Left lung (tissue), 10 donors: Measurements from ENCODE around the gene LSM8. TPM values are rescaled to one million over a fixed set of nuclear protein-coding genes. Genes with fewer than 3 reads are reported as not detected.
A peak's percentile ranks its signal among the peaks of the same experiment; 100 is the strongest.
"Not testable (repeated sequence)": the region's sequence is repeated elsewhere in the genome, so short reads cannot be mapped to it uniquely, and the experiment has no call there.

Source experiments
- ATAC-seq: fragments of 200-7000 bp; cut with Tn5 transposase; one replicate; pipeline ENCODE4 v1.9.1; 2020; ENCODE audit warnings: moderate library complexity
- DNase-seq, 4 donors: peaks; one replicate each; pipeline ENCODE4 v3.0.0-alpha.2; 2013 to 2020
- H3K27ac ChIP-seq, 2 donors: fragments of 200-600 bp; sonication (generic) in 1 of 2; one replicate each; pipeline versions ENCODE4 v1.5.0 to v1.8.0; 2020 to 2021
- H3K27me3 ChIP-seq, 2 donors: fragments of 200-600 bp; sonication (generic) in 1 of 2; one replicate each; pipeline versions ENCODE4 v1.5.0 to v1.8.0; 2020 to 2021
- H3K36me3 ChIP-seq, 2 donors: fragments of 200-600 bp; sonication (generic) in 1 of 2; one replicate each; pipeline versions ENCODE4 v1.5.0 to v1.8.0; 2020 to 2021
- H3K4me1 ChIP-seq, 2 donors: fragments of 200-600 bp; one replicate each; pipeline ENCODE4 v1.8.0; 2021
- H3K4me3 ChIP-seq, 2 donors: fragments of 200-600 bp; sonication (generic) in 1 of 2; one replicate each; pipeline versions ENCODE4 v1.5.0 to v1.8.0; 2020 to 2021; ENCODE audit warnings: mild to moderate bottlenecking in 1 of 2
- H3K9me3 ChIP-seq, 2 donors: fragments of 200-600 bp; sonication (generic) in 1 of 2; one replicate each; pipeline versions ENCODE4 v1.5.0 to v1.8.0; 2020 to 2021
- intact Hi-C, 2 donors: fragments of 100-400 bp; cut with DNase I; formaldehyde crosslinking; loops; one replicate each; pipeline versions ENCODE4 v1.11.2 to v1.14.2; 2022
- polyA plus RNA-seq, 6 donors: library from polyadenylated mRNA; unstranded; fragments of 120-200 nt; gene quantifications; one replicate each; pipeline ENCODE4 v1.2.1, GENCODE V29; 2013; ENCODE audit not compliant: insufficient read length in 6 of 6
- total RNA-seq, 2 donors: library from RNA; stranded (reverse); fragmentation: NEBNext Ultra II Directional; extraction: Animal tissue kit (Norgen Biotek cat#: 25700); gene quantifications; one replicate each; pipeline ENCODE4 v1.2.1, GENCODE V29; 2021
- TF ChIP-seq, protein P1 (sequence below), 2 donors: fragments of 200-600 bp; sonication (generic) in 1 of 2; IDR thresholded peaks; one replicate each; pipeline versions ENCODE4 v1.5.0 to v1.8.0; 2021; ENCODE audit warnings: antibody characterized with exemption in 2 of 2
- donor health status: DM: no; HTN: yes; CAD: no.
- donor health status: DM: no; HTN: no; CAD: no.

LSM8 gene
- total and polyA plus RNA-seq, 8 donors, result 27.8 to 70.6 (median 65.8) TPM

DNA sequence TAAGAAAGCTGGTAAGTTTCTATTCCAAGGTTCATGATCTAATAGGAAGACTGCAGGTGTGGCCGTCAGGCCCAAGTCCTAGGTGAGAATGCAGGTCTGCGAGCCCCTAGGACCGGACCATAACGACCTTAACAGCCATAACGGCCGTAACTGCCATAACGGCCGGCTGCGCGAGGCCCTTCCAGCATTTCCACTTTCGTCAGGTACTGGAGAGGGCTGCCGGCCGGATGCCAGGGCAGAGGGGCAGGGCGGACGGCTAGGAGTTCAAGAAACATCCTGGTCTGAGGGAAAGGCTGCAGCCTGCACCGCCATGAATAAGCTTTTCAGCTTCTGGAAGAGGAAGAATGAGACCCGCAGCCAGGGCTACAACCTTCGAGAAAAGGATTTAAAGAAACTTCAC lies 40.6 kb downstream of the LSM8 start, which contains the start of gene ANKRD7:
Gene ANKRD7 (plus strand): TSS at position 184 of the 400 bp plus-strand sequence. CDS start 127 bp downstream, at position 311.
- ATAC-seq (no peak), DNase-seq (peak in 1 of 4 donors; percentile 51)
- Histone ChIP-seq H3K4me3 (no peak within 1 kb of the TSS), H3K27me3 (no peaks in the 10 kb centered on the region), H3K9me3 (no peaks in the 10 kb centered on the region), H3K4me1 (no peaks in the 10 kb centered on the region), H3K36me3 (no peaks in the 10 kb centered on the region), H3K27ac (no peak within 1 kb of the TSS)
- intact Hi-C loops, result no loop called here
- TF ChIP-seq, protein P1, sequence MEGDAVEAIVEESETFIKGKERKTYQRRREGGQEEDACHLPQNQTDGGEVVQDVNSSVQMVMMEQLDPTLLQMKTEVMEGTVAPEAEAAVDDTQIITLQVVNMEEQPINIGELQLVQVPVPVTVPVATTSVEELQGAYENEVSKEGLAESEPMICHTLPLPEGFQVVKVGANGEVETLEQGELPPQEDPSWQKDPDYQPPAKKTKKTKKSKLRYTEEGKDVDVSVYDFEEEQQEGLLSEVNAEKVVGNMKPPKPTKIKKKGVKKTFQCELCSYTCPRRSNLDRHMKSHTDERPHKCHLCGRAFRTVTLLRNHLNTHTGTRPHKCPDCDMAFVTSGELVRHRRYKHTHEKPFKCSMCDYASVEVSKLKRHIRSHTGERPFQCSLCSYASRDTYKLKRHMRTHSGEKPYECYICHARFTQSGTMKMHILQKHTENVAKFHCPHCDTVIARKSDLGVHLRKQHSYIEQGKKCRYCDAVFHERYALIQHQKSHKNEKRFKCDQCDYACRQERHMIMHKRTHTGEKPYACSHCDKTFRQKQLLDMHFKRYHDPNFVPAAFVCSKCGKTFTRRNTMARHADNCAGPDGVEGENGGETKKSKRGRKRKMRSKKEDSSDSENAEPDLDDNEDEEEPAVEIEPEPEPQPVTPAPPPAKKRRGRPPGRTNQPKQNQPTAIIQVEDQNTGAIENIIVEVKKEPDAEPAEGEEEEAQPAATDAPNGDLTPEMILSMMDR (IDR thresholded peaks at IDR 0.05), result no peak

DNA sequence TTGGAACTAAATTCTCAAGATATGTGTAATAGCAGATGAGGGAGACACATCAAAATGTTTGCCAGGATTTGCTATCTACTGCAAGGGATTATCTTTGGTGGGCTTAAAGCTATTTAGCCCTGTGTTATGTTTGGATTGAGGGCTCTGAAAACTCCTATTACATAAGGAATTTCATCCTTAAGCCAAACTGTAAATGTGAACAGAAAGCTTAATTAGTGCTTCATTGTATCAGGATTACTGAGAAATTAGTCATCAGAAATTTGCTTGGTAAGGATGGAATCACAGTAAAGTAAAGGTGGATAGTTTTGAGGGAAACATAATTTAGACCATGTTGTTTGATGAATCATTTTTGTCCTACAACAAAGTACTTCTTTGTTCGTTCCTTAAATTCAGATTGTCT lies 48.9 kb downstream of the LSM8 start:
- intact Hi-C loops, result no loop called here
- no peak for DNase-seq
- Histone ChIP-seq H3K9me3 (no peaks in the 10 kb centered on the region), H3K27ac (no peak overlapping the region), H3K36me3 (no peaks in the 10 kb centered on the region), H3K4me1 (no peaks in the 10 kb centered on the region), H3K4me3 (no peak overlapping the region), H3K27me3 (no peaks in the 10 kb centered on the region)
- no peak for ATAC-seq
- TF ChIP-seq, protein P1 (IDR thresholded peaks at IDR 0.05), result no peak

DNA sequence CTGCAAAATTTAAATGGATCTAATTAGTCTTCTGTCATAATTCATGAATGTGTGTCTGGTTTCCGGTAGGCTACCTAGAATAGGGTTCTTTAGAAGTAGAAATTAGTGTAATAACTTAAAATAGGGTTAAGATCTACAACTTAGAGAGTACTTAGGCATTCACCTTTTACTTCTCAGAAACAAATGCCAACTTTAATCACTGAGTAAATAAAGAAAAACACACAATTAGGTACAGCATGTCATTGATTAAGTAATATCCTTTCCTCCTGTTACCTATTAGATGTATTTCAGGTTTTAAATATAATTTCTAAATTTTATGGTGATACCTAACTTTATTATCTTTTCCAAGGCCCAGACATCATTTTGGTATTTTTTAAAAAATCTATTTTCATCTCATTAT lies 49.8 kb downstream of the LSM8 start:
- TF ChIP-seq, protein P1 (IDR thresholded peaks at IDR 0.05), result no peak
- DNase-seq (no peak), ATAC-seq (no peak)
- Histone ChIP-seq H3K27me3 (no peaks in the 10 kb centered on the region), H3K4me1 (no peaks in the 10 kb centered on the region), H3K36me3 (no peaks in the 10 kb centered on the region), H3K4me3 (no peak overlapping the region), H3K27ac (no peak overlapping the region), H3K9me3 (no peaks in the 10 kb centered on the region)
- intact Hi-C loops, result no loop called here

DNA sequence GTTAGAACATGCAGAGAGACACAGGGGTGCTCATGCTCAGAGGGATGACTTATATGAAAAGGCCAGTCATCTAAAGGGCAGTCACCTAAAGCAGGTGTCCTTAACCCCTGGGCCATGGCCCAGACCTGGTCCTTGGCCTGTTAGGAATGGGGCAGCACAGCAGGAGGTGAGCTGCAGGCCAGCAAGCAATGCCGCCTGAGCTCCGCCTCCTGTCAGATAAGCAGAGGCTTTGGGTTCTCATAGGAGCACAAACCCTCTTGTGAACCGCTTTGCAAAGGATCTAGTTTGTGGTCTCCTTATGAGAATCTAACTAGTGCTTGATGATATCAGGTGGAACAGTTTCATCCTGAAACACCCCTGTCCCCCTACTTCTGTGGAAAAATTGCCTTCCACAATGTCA lies 55.0 kb downstream of the LSM8 start:
- DNase-seq (peak in 1 of 4 donors; percentile 29), ATAC-seq (no peak)
- H3K27ac ChIP-seq, result no peak overlapping the region
- no peaks in the 10 kb centered on the region for H3K9me3 ChIP-seq
- H3K4me1 ChIP-seq, result no peaks in the 10 kb centered on the region
- H3K27me3 ChIP-seq, result no peaks in the 10 kb centered on the region
- no peaks in the 10 kb centered on the region for H3K36me3 ChIP-seq
- TF ChIP-seq, protein P1 (IDR thresholded peaks at IDR 0.05), result no peak
- intact Hi-C loops, result no loop called here
- H3K4me3 ChIP-seq, result no peak overlapping the region

DNA sequence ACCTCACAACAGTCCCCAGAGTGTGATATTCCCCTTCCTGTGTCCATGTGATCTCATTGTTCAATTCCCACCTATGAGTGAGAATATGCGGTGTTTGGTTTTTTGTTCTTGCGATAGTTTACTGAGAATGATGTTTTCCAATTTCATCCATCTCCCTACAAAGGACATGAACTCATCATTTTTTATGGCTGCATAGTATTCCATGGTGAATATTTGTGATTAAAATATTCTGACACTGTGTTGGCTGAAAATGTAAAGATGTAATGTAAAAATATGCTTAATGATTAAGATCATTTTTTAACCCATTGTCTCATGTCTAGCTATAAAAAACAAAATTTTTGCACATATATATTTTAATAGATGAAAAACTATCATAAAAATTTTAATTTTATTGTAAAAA lies 56.4 kb downstream of the LSM8 start:
- H3K27ac ChIP-seq, ATAC-seq, H3K36me3 ChIP-seq, intact Hi-C loops, H3K4me3 ChIP-seq, H3K9me3 ChIP-seq, H3K4me1 ChIP-seq, DNase-seq, H3K27me3 ChIP-seq: not testable (repeated sequence)

Other genes with a start within 250 kb of the LSM8 start
- gene ANKRD7, start 40.5 kb downstream of the LSM8 start, total RNA-seq, result under 1 TPM; 0.58 TPM
- 1 to 10 TPM; 1.8 to 2.5 (median 2.0) TPM for gene ANKRD7, start 40.5 kb downstream of the LSM8 start, polyA plus RNA-seq